Endometrial microvascular endothelial cells (primary cell): ENCODE measurements around the gene ZNF629. TPM values are rescaled to one million over a fixed set of nuclear protein-coding genes. Genes with fewer than 3 reads are reported as not detected.
"Not testable (repeated sequence)": the region's sequence is repeated elsewhere in the genome, so short reads cannot be mapped to it uniquely, and the experiment has no call there.

Experiments used
- in situ Hi-C: cut with HindIII; loops from 2 replicates; pipeline ENCODE4 v1.10.0; 2017; ENCODE audit warnings: low sequenced_read_pairs, low pct_unique_long_range_greater_than_20kb; ENCODE audit errors: inconsistent ontology term
- total RNA-seq: library from RNA; depleted of rRNA; stranded (reverse); fragments of >200 nt; gene quantifications from one replicate; pipeline ENCODE4 v1.2.3, GENCODE V29; 2015; ENCODE audit errors: inconsistent ontology term

The ZNF629 gene
- 6.1 TPM for total RNA-seq

DNA sequence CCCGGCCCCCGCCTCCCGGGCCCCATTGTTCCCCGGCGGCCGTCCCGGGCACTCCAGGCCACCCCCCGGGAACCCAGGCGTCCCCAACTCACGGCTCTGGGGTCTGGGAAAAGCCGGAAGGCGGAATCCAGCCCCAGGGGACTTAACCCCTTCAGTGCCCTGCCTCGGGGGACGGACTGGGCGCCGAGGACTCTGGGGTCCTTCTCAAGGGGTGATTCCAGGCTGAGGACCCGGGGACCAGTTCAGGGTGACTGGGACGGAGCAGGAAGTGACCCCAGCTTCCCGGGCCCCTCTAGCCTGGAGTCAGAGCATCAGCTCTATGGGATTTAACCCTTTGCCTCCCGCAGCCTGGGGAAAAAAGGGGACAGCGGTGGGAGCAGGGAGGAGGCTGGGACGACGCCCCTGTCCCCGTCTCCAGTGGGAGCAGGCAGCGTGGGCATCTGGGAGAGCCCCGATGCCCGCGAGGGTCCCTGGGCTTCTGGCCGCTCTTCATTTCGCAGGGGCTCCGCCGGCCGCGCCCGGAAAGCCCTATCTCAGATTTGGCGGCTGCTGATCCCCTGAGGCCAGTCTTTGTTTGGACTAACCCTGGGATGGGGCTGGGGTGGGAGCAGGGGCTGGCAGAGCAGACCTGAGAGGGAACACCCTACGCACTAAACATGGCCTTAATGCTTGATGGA is at the start of gene ZNF629:
Gene ZNF629, minus strand, starts transcription at position 270 of the 677 bp plus-strand sequence. CDS start 2,723 bp downstream, outside the sequence.
- in situ Hi-C loops = no loop called here

DNA sequence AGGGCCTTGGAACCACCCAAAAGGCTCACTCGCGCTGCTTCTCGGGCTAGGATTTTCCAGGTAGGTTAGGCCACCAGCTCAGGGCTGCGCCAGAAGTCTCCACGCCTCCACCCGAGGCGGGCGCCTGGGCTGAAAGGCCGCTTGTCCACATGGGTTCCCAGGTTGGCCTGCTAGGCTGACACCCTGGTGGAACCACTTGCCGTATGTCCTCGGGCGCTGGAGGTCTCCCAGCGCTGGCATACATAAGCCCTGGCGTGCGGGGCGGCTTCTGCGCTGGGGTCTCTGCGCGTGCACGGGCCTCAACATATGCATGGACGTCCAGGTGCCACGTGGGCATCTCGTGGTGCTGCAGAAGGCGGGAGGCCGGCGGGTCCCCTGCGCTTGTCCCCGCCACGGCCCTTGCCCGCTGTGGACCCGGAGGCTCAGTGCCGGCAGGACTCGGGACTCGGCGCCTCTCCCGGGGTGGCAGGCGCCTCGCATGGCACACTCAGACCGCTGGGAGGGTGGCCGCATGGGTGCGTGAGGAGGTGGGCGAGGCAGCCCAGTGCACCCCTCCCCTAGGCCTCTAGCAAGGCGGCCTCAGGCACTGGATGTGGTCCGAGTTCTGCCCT is 47.2 kb upstream of the ZNF629 start:
- in situ Hi-C loops = no loop called here

DNA sequence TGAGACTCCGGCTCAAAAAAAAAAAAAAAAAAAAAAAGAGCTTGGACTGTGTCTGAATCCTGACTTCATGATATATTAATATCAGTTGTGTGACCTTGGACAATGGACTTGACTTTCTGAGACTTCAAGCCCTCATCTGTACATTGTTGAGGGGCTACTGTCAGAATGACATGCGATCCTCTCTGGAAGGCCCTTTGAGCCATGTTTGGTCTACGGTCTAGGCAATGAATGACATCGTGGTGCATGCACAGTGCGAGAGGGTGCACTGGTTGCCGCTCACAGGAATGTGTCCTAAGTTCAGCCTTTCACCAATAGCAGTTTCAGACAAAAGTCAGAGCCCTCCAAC is 43.0 kb upstream of the ZNF629 start:
- in situ Hi-C loops = no loop called here

DNA sequence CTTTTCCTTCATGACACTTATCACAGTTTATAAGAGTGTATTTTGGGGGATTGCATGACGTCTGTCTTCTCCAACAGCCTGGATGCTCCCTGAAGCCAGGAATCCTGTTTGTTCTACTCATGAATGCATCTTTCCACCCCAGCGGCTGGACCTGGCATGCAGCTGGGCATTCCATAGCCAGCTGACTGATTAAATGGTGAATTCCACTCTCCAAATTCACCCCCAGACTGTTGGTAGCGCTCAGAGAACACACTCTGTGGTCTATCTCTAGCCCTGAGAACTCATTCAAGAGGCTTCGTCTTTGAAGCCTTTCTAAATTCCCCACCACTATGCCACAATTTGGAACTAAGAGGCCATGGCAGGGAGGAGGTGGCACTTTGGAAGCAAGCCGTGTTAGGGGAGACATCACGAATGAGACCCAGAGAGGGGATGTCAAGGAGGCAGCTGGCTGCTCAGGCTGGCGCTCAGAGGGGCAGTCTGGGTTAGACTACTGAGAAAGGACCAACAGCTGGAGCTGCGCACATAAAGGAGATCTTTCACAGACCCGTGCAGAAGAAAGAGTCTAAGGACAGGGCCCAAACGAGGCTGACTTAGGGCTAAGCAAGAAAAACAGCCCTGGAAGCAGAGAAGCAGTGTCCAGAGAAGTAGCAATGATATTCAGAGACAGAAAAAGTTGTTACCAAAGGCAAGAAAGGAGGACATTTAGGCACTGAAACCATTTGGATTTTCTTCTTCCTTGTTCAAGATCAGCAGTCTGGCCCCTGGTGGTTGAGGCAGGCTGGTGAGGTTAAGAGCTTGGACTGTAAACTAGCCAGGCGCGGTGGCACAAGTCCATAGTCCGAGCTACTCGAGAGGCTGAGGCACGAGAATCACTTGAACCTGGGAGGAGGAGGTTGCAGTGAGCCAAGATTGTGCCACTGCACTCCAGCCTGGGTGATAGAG is 42.4 kb upstream of the ZNF629 start:
- in situ Hi-C loops = no loop called here

DNA sequence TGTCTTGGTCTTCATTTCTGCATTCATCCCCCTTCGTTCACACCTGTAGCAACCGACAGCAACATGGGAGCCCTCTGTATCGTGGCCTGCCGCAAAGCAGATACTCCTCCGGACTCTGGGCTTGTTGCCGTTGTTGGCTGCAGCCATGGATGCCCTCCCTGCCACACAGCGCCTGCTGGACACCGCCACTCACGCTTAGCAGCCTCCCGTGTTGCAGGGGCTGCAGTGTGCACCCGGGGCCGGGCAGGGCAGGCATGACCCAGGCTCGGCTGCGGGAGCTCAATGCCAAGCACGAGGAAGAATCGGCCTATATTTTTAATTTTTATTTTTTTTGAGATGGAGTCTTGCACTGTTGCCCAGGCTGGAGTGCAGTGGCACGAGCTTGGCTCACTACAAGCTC is 34.9 kb upstream of the ZNF629 start:
- in situ Hi-C loops = no loop called here

DNA sequence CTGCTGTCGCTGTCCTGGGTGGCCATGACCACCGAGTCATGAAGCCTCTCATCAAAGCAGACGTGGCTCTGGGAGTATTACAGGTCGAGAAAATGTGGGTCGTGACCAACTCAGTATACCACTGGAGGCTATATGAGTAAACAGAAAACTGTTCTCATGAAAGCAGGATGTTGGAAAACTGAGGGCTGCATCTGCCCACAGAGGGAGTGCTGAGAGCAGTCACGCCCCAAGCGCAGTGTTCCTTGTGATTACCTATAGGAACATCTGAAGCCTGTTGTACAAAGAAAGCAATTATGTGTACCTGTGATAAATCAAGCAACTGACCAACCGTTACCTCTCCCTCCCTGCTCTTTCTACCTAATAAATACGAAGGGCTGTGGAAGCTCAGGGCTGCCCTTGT is 34.4 kb upstream of the ZNF629 start:
- in situ Hi-C loops = not testable (repeated sequence)

DNA sequence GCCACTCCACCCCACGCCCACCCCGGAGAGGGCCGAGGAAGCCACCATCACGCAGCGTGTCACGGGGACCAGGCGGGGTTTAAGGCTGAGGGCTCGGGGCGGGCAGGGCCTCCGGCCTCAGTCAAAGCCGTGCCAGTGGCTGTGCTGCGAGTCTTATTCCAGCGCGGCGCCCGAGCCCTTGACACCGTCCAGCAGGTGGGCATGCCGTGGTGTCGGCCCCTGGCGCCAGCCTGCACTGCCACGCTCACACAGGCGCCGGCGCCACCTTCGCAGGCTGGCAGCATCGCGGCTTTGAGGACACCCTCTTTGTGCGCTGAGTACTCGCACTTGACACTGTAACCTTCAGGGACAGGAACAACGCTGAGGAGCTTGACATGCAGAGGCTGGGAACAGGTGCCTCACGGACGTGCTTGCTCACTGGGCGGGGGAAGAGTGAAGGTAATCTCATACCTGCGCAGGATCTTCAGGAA is 34.0 kb upstream of the ZNF629 start:
- in situ Hi-C loops = no loop called here

DNA sequence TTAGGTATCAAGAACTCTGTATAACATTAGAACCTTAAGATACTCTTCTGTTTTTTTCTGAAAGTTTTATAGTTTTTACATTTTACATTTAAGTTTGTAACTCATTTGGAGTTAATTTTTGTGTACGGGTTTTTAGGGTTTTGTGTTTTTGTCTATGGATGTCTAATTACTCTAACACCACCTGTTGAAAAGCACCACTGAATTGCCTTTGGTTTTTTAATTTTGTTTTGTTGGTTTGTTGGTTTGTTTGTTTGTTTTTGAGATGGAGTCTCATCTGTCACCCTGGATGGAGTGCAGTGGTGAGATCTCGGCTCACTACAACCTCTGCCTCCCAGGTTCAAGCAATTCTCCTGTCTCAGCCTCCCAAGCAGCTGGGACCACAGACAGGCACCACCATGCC is 29.8 kb upstream of the ZNF629 start:
- in situ Hi-C loops = no loop called here

DNA sequence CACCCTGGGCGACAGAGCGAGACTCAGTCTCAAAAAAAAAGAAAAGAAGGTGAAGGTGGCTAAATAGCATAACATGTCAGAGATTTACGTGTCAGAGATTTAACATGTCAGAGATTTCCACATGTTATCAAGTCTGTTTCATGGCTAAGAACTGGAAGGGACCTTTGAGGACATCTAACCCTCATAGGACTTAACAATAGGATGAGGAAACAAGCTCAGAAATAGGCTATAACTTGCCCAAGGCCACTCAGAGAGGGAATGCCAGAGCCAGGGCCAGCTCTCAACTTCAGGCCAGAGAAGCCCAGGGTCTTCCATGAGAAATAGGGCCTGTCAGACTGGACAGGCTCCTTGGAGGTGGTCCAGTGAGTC is 26.8 kb upstream of the ZNF629 start:
- in situ Hi-C loops = no loop called here

DNA sequence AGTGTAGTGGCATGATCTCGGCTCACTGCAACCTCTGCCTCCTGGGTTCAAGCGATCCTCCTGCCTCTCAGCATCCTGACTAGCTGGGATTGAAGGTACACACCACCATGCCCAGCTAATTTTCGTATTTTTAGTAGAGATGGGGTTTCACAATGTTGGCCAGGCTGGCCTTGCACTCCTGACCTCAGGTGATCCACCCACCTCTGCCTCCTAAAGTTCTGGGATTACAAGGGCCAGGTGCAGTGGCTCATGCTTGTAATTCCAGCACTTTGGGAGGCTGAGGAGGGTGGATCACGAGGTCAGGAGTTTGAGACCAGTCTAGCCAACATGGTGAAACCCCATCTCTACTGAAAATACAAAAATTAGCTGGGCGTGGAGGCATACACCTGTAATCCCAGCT is 22.7 kb upstream of the ZNF629 start:
- in situ Hi-C loops = loop anchor here (10.0 kb wide), 1 partner anchor 65 kb away; no protein-coding TSS in a partner anchor

DNA sequence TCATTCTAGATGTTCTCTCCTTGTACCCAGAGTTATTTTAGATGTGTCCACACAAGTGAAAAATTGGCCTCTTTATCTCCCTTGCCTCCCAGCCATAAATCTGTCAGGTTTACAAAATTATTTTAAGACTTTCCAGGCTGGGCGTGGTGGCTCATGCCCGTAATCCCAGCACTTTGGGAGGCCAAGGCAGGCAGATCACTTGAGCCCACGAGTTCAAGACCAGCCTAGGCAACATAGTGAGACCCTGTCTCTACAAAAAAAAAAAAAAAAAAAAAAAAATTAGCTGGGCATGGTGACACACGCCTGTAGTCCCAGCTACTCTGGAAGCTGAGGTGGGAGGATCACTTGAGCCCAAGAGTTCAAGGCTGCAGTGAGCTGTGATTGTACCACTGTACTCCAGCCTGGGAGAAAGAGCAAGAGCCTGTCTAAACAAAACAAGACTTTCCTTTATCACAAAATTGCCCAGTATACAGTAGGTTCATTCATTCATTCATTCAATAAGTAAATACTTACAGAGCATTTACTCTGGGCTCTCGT is 22.0 kb upstream of the ZNF629 start:
- in situ Hi-C loops = loop anchor here (10.0 kb wide), 1 partner anchor 66 kb away; no protein-coding TSS in a partner anchor

DNA sequence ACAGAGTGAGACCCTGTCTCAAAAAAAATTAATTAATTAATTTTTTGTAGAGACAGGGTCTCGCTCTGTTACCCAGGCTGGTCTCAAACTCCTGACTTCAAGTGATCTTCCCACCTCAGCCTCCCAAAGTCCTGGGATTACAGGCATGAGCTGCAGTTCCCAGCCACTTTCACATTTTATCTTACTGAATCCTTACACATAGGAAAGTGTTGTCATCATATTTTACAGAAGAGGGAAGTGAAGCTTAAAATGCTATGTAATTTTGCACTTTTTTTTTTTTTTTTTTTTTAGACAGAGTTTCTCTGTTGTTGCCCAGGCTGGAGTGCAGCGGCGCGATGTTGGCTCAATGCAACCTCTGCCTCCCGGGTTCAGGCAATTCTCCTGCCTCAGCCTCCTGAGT is 21.1 kb upstream of the ZNF629 start:
- in situ Hi-C loops = loop anchor here (10.0 kb wide), 1 partner anchor 67 kb away; no protein-coding TSS in a partner anchor

DNA sequence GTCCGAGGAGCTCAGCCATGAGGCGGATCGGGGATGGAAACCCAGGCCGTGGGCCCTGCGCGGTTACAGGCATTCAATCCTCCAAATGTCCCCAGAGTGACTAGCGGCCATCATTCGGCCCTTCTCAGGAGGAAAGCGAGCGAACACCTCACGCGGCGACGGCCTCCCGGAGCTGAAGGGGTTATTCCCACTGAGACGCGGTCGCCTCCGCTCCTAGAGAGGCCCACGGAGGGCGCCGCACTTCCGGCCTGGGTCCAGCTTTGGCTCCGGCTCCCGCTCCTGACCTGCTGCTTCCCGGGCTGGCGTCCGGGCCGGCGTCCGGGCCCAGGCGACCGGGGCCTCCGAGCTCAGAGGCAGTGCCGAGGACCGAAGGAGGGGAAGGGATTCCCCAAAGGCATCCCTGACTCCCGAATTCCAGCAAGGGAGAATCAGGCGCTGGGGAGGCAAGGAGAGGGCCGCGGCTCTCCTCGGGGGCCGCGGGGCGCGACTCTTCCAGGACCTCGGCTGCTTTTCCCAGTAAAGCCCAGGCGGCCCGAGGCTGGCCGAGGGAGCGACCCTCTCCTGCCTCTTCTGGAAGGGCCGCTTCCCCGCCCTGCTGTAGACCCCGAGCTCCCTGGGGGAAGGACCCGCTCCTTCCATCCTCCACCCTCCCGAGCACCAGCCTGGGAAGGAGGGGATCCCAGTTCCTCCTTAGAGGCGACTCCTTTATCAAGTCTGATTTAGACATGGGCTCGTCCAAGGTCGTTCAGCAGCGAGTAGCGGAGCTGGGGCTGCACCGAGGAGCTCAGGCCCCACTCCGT is 18.6 kb upstream of the ZNF629 start:
- in situ Hi-C loops = loop anchor here (10.0 kb wide), 1 partner anchor 69 kb away; no protein-coding TSS in a partner anchor

DNA sequence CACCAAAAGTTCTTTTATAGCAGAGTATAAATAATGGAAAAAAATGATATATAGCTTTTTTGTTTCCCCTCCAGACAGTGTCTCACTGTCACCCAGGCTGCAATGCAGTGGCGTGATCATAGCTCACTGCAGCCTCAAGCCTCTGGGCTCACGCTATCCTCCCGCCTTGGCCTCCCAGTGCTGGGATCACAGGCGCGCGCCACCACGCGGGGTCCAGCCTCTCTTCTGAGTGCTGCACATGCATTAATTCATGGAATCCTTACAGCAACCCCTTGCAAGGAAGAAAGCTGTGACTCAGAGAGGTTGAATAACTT is 18.0 kb upstream of the ZNF629 start:
- in situ Hi-C loops = loop anchor here (10.0 kb wide), 1 partner anchor 70 kb away; no protein-coding TSS in a partner anchor

DNA sequence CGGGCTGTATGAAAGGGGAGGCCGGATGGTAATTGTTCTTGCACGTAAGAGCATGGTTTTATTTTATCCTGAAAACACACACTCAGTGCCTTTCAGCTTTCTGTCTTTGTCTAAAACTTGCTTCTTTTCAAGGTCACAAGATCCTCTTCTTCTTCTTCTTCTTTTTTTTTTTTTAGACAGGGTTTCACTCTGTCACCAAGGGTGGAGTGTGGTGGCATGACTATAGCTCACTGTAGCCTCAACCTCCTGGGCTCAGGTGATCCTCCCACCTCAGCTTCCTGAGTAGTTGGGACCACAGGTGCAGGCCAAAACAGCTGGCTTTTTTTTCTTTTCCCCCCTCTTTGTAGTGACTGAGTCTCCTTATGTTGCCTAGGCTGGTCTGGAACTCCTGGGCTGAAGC is 15.9 kb upstream of the ZNF629 start:
- in situ Hi-C loops = loop anchor here (10.0 kb wide), 1 partner anchor 72 kb away; no protein-coding TSS in a partner anchor

DNA sequence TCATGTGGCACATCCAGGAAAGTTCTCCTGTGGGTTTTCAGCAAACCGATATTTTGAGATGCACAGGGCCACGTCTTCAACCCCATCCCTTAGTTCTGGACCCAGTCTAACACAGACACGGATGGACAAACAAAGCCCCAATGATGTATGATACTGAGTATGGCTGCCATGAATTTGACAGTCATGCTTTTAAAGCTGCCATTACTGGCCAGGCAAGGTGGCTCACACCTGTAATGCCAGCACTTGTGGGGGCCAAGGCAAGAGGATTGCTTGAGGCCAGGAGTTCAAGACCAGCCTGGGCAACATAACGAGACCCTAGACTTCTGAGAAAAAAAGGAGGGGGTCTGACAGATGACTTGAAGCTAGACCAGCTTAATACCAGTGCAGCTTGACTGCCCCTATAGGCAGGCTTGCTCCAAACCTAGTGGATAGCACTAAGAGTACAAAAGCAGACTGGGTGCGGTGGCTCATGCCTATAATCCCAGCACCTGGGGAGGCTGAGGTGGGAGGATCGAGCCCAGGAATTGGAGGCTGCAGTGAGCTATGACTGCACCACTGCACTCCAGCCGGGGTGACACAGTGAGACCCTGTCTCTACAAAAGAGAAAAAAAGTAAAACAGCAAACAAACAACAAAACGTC is 10.8 kb upstream of the ZNF629 start:
- in situ Hi-C loops = no loop called here

DNA sequence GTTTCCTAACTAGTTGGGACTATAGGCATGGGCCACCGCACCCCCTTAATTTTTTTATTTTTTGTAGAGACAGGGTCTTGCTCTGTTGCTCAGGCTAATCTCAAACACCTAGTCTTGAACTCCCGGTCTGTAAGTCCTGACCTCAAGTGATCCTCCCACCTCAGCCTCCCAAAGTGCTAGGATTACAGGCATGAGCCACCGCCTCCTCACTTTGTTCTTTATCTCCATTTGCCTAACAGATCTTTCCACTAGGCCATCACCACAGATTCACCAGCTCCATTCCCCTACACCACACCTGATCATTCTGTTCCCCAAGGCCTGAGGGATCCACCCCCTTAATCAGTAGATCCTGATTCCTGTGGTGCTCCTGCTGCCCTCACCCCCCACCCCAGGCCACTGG is 7.6 kb upstream of the ZNF629 start:
- in situ Hi-C loops = no loop called here

DNA sequence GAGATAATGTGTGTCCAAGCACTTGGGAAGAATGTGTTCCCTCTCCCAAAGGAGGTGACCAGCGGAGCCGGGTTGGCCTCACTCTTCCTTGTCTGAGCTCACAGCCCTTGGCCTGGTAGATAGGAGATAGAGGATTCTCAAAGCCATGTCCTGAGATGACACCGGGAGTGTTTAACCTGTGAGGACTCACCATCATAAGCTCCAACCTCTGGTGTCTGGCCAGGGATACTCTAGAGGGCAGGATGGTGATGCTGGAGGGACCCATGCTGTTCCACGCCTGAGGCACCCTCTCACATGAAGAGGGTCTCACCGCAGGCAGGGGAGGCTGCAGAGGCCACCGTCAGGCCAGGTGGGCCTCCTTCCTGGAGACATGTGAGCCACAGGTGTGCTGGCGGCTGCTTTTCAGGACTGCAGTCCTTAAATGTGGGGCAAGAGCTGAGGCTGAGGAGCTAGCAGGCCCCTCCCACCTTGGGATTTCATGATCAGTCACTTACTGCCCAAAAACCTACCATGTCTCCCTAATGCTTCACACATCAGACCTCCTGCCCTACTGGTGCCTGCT is 6.6 kb upstream of the ZNF629 start:
- in situ Hi-C loops = no loop called here
